Measurements from ENCODE around the gene SETSIP.

DNA sequence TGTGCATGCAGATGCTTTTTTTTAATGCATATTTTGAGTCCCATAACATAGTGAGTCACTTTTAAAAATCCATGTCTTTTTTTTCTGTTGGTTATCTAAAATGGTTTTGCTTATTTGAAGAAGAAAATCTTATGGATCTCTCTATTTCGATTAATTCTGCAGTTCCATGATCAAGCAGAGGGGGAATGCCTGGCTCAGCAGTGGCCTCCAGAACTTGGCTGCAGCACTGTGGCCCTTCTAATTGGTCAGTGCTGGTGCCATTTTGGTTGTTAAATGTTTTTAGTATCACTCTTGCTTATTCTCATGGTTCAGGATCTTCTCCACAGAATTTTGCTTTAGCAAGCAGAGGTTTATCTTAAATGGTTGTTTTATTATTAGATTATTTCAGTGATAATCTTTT, 34.2 kb downstream of the SETSIP start:
- TF ChIP-seq, protein P1, sequence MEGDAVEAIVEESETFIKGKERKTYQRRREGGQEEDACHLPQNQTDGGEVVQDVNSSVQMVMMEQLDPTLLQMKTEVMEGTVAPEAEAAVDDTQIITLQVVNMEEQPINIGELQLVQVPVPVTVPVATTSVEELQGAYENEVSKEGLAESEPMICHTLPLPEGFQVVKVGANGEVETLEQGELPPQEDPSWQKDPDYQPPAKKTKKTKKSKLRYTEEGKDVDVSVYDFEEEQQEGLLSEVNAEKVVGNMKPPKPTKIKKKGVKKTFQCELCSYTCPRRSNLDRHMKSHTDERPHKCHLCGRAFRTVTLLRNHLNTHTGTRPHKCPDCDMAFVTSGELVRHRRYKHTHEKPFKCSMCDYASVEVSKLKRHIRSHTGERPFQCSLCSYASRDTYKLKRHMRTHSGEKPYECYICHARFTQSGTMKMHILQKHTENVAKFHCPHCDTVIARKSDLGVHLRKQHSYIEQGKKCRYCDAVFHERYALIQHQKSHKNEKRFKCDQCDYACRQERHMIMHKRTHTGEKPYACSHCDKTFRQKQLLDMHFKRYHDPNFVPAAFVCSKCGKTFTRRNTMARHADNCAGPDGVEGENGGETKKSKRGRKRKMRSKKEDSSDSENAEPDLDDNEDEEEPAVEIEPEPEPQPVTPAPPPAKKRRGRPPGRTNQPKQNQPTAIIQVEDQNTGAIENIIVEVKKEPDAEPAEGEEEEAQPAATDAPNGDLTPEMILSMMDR (conservative IDR thresholded peaks at IDR 0.05 in 1 of 2, IDR thresholded peaks at IDR 0.05 in 1 of 2; ENCODE audit: low read depth in 1 of 2, low read length in 2 of 2), result no peak
- TF ChIP-seq EZH2 (IDR thresholded peaks at IDR 0.05; ENCODE audit: low read length, missing control alignments), result no peak
